Nephron progenitor cell (in vitro differentiated cells): ENCODE data around the gene CREB3L2.
"Not testable (repeated sequence)": the region's sequence is repeated elsewhere in the genome, so short reads cannot be mapped to it uniquely, and the experiment has no call there.

Experiments used
- DNase-seq: peaks from one replicate; pipeline ENCODE4 v3.0.0; 2021
- H3K27ac Mint-ChIP-seq: 2 replicates; pipeline ENCODE4 v1.8.0; 2021; ENCODE audit warnings: mild to moderate bottlenecking, moderate library complexity, mixed read lengths
- H3K27me3 Mint-ChIP-seq: 2 replicates; pipeline ENCODE4 v1.8.0; 2021; ENCODE audit warnings: mild to moderate bottlenecking, low read depth, mixed read lengths; ENCODE audit not compliant: poor library complexity
- H3K36me3 Mint-ChIP-seq: 2 replicates; pipeline ENCODE4 v1.8.0; 2021; ENCODE audit warnings: low read depth, mixed read lengths
- H3K4me1 Mint-ChIP-seq: 2 replicates; pipeline ENCODE4 v1.8.0; 2021; ENCODE audit warnings: mixed read lengths
- H3K4me3 Mint-ChIP-seq: 2 replicates; pipeline ENCODE4 v1.8.0; 2021; ENCODE audit warnings: mild to moderate bottlenecking, moderate library complexity, mixed read lengths
- H3K9me3 Mint-ChIP-seq: 2 replicates; pipeline ENCODE4 v1.8.0; 2021; ENCODE audit warnings: mild to moderate bottlenecking, moderate library complexity, mixed read lengths
- CTCF ChIP-seq: fragments of 200-600 bp; sonication (generic); IDR thresholded peaks from 2 replicates; pipeline ENCODE4 v1.5.0; 2021; ENCODE audit warnings: antibody characterized with exemption

Gene CREB3L2

GRCh38 chr7:137908106-137908505 lies 93.8 kb downstream of the CREB3L2 start:
- DNase-seq: no peak
- Mint-ChIP-seq H3K4me3 (no peak overlapping the region), H3K9me3 (peaks cover 22% of the 10 kb centered on the region), H3K4me1 (peaks cover 15% of the 10 kb centered on the region), H3K27ac (no peak overlapping the region), H3K36me3 (peaks cover 77% of the 10 kb centered on the region), H3K27me3 (peaks cover 3% of the 10 kb centered on the region)
- TF ChIP-seq CTCF: no peak

- not testable (repeated sequence) for H3K27me3 Mint-ChIP-seq, H3K27ac Mint-ChIP-seq, H3K4me3 Mint-ChIP-seq, DNase-seq
- Mint-ChIP-seq H3K4me1 (peaks cover 15% of the 10 kb centered on the region), H3K9me3 (peaks cover 22% of the 10 kb centered on the region), H3K36me3 (peaks cover 67% of the 10 kb centered on the region)
Observed at GRCh38 chr7:137906636-137907035, 95.2 kb downstream of the CREB3L2 start.

- no peak for DNase-seq
- Mint-ChIP-seq H3K9me3 (peaks cover 18% of the 10 kb centered on the region), H3K27me3 (peaks cover 3% of the 10 kb centered on the region), H3K27ac (peak overlapping the region; percentile 96), H3K36me3 (peaks cover 59% of the 10 kb centered on the region), H3K4me1 (peaks cover 15% of the 10 kb centered on the region), H3K4me3 (no peak overlapping the region)
- TF ChIP-seq CTCF: no peak
Observed at GRCh38 chr7:137904833-137905232, 97.1 kb downstream of the CREB3L2 start.

GRCh38 chr7:137903382-137904169 lies 98.3 kb downstream of the CREB3L2 start:
- Mint-ChIP-seq H3K9me3 (peaks cover 18% of the 10 kb centered on the region), H3K27me3 (peaks cover 3% of the 10 kb centered on the region), H3K4me1 (peaks cover 21% of the 10 kb centered on the region), H3K4me3 (no peak overlapping the region), H3K27ac (no peak overlapping the region), H3K36me3 (peaks cover 51% of the 10 kb centered on the region)
- DNase-seq: peak; percentile 51
- peak; percentile 77 for TF ChIP-seq CTCF

- no peaks in the 10 kb centered on the region for H3K9me3 Mint-ChIP-seq
- DNase-seq: no peak
- no peak overlapping the region for H3K4me3 Mint-ChIP-seq
- no peaks in the 10 kb centered on the region for H3K27me3 Mint-ChIP-seq
- no peak for TF ChIP-seq CTCF
- no peak overlapping the region for H3K27ac Mint-ChIP-seq
- peaks cover 14% of the 10 kb centered on the region for H3K4me1 Mint-ChIP-seq
- H3K36me3 Mint-ChIP-seq: peaks cover 47% of the 10 kb centered on the region
Observed at GRCh38 chr7:137900137-137900536, 101.7 kb downstream of the CREB3L2 start.

GRCh38 chr7:137898839-137899721 lies 102.8 kb downstream of the CREB3L2 start:
- Mint-ChIP-seq H3K27me3 (no peaks in the 10 kb centered on the region), H3K27ac (peak overlapping the region; percentile 77), H3K9me3 (no peaks in the 10 kb centered on the region), H3K36me3 (peaks cover 57% of the 10 kb centered on the region), H3K4me1 (peaks cover 6% of the 10 kb centered on the region), H3K4me3 (peak overlapping the region; percentile 66)
- peak; percentile 81 for TF ChIP-seq CTCF
- DNase-seq: peak; percentile 86
